Fibroblast of skin of back (primary cell): Measurements from ENCODE around the gene KNDC1.
A peak's percentile ranks its signal among the peaks of the same experiment; 100 is the strongest.

Experiments used
- DNase-seq: peaks from one replicate; pipeline ENCODE4 v3.0.0-alpha.2; 2013

The KNDC1 gene

DNA sequence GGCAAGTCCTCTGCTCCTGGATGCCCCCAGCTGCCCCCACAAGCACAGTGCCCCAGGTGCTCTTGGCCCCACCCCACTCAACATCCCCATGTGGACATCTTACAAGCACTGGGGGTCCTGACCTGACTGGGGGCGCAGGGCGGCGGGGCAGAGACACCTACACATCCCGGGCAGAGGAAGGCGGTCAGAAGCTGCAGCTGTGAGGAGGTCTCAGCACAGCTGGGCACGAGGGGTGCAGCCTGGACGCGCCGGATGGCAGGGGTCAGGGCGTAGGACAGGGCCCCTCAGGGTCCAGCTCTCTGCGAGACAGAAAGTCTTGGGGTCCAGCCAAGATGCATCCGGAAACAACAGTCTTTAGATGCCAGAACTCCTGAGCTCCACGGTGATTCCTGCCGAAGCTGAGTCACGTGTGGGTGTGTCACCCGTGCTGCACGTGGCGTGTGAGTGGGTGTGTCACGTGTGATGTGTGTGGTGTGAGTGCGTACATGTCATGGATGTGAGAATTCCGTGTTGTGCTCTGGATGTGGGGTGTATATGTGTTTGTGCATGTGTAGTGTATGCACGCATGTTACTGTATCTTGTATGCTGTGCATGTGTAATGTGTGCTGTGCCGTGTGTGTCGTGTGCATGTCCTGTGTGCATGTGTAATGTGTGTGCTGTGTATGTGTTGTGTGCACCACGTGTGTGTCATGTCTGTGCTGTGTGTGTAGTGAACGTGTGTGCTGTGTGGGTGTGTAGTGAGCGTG, 82.8 kb downstream of the KNDC1 start:
- no peak for DNase-seq

DNA sequence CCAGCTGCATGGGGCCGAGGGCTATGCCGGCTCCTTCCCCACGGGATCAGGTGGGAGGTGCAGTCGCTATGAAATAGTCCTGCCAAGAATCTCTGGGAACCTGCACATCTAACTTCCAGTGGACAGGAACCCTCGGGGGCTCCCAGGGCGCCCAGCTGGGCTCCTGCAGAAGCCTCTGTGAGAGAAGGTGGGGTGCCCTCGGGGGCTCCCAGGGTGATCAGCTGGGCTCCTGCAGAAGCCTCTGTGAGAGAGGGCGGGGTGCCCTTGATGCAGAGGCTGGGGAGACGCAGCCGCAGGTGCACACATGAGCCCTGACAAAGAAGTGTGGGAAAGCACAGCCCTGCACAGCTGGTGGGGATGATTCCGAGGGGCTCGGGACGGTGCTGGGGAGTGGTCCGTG, 83.6 kb downstream of the KNDC1 start:
- no peak for DNase-seq

DNA sequence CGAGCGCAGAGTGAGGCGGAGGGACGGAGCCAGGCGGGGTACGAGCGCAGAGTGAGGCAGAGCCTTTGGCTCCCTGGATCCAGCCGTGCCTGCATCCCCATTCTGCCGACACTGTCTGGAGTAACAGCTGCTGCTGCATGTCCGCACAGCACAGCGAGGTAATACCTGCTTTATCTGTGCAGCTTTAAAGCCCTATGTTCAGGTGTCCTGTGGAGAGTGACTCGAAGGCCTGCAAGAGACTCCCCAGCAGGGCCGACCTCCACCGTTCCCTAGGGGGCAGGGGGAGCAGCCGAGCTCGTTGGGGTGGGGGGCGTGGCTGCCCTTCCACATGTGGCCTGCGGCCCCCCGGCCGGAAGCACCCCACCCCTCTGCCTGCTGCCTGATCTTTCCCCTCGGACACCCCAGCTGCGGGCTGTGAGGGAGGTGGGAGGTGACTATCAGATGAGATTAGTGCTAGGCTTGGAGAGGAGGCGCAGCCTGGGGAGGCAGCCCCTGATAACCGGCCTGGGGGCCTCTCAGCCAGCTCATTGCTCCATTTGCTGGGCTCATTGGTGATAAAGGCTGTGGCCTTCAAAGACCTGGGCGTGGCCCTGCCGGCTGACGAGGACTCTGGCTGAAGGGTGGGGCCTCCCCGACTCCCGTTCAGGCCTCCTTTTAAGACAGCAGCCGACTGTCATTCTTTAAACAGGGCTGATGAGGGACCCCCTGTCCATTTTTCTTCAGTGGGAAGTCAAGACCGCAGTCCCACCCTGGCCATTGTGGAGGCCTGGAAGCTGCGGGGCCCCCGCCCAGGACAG, 85.6 kb downstream of the KNDC1 start:
- DNase-seq, result no peak

DNA sequence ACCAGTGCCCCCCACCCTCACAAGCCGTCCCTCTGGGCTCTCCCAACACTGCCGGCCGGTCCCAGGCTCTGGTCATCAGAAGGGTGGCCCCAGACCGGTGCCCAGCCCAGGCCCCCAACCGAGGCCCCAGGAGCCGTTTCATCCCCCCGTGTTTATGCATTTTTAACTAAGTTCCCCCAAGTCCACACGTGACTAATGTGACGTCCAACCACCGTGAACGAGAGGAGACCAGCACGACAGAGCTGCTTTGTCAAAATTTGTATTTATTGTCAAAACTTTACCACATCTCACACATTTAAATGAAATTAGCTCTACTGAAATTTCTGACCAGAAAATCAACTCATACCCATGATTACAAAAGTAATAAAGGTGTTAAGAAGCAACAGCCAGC, 86.2 kb downstream of the KNDC1 start:
- no peak for DNase-seq

DNA sequence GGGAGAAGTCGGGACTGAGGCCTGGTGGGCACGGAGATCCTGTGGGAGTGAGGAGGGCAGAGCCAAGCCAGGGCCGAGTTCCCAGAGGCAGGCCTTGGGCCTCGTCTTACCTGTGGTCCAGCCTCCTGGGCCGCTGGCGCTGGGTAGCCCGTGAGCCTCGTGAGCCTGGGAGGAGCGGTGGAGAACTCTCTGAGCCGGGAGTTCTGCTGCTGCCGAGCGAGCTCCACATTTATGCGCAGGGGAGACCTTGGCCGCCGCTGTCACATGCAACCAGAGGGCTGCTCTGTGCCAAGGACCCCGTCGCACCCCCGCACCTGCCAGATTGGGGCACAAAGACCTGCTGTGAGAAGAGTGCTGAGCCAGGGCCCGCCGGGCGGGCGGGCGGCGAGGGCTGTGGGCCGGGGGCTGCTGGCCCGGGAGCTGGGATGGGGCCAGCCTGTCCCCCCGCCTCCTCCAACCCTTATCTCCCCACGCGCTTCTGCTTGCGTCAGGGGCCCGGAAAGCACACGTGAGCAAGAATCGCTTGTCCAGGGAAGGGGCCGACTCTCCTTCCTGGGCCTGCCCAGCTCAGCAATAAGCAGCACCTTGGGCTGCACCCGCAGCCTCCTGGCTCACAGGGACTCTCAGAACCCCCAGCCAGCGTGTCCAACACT, 87.8 kb downstream of the KNDC1 start:
- no peak for DNase-seq

DNA sequence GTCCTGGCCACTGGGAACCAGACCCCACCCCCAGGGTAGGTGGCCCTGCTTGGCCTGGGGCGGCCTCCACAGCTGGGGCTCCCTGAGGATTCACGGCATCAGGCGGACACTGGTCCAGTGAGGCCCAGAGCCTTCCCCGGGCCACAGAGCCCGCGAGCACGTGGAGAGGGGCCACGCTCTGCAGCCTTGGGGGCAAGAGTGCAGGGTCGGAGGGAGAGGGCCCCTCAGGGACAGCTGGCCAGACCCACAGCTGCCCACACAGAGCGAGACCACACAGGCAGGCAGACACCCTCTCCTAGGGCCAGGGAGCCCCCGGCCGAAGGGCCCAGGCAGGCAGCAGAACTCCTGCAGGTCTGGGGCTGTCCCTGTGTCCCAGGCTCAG, 88.3 kb downstream of the KNDC1 start:
- no peak for DNase-seq

DNA sequence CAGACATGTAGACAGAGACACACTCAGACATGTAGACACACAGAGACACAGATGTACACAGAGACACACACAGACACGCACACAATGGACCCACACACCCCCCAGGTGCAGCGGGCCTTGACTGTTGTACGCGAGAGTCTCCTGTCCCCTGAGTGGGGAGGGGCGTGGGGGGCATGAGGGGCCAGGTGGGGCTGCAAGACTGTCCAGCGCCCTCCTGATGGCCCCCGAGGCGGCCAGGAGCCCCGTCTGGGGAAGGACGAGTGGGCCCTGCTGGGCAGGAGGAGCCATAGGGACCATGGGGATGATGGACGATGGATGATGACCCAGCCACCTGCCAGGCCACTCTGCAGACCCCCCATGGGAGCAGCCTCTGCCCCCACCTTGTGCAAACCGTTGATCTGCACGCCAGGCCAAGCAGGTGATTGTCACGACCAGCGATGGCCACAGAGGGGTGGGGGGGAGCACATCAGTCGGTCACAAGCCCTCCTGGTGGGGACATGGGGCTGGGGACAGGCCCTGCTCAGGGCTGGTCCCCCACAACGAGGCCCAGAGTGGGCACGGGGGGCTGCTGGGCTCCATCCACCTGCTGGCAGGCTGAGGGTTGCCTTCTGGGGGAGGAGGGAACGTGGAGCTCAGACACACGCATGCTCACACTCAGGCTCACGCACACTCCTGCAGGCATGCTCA, 89.2 kb downstream of the KNDC1 start:
- DNase-seq, result no peak

DNA sequence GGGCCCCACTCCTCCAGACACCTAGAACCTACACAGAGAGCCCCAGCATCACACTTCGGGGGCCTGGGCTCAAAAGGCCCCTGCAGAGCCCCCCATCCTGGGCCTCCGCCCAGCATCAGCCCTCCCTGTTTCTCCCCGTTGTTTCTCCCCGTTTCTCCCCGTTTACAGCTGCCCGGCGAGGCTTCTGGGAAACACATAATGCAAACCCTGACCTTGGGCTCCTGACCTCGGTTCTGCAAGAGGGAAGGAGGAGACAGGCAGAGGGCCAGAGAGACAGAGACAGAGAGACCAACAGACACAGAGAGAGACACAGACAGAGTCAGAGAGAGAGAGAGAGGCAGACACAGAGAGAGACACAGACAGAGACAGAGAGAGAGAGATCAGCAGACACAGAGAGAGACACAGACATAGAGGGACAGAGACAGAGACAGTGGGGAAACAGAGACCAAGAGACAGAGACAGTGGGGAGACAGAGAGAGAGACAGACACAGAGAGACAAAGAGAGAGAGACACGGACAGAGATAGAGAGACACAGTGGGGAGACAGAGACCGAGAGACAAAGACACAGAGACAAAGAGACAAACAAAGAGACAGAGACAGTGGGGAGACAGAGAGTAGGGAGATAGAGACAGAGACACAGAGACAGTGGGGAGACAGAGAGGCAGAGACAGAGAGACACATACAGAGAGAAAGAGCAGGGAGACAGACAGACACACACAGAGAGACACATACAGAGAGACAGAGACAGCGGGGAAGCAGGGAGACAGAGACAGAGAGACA, 90.1 kb downstream of the KNDC1 start:
- DNase-seq, result no peak

DNA sequence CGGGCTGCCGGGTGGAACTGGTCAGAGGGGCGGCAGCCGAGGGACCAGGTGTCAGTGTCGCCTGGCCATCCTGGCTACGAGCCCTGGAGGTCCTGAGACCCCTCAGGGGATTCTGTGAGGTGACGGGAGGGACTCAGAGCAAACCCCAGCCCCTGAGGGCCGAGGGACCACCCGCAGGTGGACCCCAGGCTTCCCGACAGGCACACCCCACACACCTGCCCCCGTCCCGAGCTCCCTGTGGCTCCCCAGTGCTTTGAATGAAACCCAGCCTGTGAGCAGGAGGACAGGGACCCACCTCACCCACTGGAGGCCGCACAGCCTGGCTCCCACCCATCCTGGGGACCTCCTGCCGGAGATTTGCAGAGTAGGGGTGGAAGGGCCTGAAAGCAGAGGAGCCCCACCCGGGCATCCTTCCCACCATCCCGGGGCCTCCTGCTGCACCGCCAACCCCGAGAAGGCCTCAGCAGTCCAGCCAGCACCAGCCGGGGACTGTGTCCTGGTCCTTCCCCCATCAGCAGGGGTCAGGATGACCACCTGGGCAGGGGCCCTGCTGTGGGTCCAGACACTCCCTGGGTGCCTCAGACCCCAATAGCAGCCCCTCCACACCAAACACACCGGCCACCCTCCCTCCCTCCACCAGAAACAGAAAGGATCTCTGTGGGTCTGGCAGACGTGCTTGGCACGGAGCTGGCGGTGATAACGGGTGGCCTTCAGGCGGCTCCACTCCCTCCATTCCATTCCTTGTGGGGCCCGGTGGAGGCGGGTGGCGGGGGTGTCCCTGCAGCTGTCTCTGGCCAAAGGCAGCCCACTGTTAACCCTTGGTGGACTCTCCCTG, 91.6 kb downstream of the KNDC1 start:
- DNase-seq, result no peak

DNA sequence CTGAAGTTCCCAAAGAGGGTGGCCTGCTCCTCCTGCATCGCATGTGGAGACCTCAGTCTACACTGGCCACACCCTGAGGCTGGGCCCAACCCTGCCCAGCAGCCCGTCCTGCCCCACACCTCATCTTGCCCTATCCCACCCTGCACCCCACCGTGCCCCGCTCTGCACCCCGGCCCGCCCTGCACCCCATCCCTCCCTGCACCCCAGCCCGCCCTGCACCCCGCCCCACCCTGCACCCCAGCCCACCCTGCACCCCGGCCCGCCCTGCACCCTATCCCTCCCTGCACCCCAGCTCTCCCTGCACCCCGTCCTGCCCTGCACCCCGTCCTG, 92.2 kb downstream of the KNDC1 start:
- no peak for DNase-seq

DNA sequence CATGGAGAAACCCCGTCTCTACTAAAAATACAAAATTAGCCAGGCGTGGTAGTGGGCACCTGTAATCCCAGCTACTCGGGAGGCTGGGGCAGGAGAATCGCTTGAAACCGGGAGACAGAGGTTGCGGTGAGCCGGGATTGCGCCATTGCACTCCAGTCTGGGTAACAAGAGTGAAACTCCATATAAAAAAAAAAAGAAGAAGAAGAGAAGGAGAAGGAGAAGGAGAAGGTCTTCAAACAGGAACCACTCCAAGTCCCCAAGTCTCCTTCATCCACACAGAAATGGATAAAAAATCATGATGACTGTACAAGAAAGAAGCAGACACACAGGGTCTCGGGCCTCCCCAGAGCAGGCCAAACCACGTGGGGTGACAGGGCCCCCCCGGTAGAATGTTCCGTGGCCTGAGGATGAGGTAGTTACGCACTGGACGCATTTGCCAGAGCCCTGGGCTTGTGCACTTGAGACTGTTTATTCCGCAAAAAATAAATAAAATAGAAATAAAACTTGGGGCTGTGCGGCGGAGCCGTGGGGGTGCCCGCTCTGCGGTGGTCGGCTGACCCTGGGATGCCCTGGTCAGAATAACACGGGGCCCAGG, 93.4 kb downstream of the KNDC1 start:
- DNase-seq, result no peak

DNA sequence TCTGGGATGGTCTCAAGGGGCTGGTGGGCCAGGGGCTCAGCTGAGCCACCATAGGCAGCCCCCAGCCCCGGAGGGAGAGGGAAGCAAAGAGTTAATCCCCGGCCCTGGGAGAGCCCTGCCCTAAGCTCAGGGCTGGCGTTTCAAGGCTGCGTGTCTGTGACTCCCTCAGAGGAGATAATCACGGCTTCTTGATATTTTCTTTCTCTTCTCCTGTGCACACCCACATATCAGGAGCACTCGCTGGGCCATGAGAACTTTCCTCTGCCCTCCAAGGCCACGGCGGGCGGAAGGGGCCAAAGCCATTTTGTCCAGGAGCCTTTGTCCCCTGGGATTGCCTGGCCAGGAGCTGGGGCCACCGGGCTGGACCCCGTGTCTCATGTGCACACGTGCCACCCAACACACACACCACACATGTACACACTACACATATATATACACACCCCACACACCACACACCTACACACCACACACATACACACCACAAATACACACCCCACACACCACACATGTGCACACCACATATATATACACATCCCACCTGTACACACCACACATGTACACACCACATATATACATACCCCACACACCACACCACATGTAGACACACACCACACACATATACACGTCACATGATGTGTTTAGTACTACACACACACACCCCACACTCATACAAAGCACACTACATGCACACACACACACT, 94.6 kb downstream of the KNDC1 start:
- DNase-seq, result no peak

DNA sequence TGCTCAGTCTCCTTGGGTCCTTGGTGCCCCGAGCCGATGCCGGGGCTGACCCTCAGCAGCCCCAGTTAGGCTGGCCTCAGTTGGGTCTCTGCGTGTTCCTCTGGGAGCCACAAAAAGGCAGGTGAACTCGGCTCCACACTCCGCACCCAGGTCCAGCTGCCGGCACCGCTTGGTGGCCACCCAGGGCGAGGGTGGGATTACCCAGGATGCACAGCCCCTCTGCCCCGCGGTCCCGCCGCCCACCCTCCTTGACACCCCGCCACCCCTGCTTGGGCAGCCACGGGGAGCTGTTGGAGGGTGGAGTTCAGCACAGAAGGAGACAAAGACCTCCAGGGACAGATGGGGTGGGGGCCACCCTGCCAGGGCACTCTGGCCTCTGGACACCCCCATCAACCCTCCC, 95.3 kb downstream of the KNDC1 start:
- no peak for DNase-seq

DNA sequence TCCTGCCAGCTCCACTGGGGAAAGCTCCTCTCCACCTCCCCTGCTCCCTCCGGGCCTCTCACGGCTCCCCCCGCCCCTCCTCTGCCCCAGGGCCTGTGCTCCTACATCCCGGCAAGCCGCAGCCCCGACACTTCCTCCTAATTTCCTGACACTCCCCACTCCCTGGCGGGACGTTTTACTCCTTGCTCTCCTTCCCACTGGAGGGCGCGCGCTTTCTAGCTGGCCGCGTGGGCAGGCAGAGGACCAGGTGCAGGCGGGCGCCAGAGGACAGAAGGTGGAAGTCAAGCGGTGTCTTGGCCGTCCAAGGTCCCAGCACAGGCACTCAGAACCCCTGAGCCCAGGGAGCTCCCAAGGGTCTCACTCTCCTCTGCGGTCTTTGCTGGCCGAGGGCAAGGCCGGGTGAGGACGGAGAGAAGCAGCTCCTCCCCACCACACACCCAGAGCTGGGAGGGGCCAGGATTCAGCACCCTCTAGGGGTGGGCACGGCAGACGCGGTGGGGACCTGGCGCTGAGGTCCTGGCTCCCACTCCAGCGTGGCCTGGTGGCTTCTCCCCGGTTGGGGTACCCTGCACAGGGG, 97.6 kb downstream of the KNDC1 start:
- DNase-seq, result peak; percentile 24

DNA sequence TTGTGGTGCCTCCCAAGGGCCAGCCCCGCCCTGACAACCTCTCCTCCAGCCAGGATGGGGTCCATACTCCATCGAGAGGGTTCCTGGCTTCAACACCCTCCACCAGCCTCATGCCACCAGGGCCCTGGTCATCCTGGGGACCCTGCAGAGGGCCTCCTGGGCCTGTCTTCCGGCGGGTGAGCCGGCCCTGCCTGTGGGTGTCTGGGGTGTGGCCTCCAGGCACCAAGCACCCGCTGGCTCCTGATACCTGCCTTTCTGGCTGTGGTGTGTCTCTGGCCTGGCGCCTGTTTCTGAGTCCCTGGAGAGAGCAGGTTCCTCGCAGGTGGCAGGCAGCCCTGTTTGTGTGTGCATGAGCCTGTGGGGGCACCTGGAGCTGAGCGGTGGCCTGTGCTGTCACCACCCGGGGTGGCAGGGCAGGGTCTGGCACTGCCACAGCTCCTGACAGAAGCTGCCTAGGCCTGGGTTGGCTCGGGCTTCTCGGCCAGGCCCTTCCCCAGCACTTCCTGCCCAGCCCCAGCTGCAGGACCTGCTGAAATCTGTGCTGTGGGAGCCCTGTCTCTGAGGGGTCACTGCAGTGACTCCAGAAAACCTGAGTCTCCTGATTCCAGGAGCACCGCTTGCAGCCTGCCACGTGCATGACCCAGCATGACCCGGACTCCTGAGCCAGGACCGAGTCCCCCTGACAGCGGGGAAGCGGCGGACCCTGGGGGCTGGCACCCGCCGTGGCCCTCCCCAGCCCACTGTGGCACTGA, 98.2 kb downstream of the KNDC1 start:
- DNase-seq, result no peak

DNA sequence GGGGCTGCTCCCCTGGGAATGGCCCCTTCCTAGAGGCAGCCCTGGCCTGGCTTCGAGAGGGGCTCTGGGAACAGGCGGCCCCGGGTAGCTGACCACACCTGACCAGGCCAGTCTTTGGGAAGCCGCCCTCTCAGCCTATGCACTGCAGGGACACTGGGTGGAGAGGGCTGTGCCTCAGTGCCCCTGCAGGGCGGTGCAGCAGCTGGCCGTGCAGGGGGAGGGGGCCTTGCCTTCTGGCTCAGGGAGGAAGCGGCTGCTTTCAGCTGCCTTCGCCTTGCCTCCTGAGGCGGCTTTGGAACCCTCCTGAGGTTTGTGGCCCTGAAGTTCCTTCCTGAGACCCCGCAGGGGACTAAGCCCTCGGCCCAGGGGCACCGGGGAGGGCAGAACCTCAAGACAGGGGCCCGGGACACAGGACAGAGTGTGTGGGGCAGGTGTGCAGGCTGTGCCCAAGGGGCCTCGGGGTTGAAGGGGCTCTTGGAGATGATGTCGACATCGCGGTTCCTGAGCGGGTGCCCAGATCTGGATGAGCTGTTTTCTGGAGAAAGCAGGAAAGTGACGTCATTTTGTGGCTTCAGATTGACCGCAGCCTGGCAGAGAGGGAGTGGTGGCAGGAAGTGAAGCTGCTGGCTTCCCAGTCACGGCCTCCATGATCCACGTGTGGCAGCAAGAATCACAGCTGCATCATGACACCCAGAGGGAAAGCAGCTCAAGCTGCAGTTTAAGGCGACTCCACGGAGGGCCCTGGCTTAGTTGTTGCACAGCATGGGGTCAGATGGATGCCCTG, 99.0 kb downstream of the KNDC1 start:
- peak; percentile 99 for DNase-seq

DNA sequence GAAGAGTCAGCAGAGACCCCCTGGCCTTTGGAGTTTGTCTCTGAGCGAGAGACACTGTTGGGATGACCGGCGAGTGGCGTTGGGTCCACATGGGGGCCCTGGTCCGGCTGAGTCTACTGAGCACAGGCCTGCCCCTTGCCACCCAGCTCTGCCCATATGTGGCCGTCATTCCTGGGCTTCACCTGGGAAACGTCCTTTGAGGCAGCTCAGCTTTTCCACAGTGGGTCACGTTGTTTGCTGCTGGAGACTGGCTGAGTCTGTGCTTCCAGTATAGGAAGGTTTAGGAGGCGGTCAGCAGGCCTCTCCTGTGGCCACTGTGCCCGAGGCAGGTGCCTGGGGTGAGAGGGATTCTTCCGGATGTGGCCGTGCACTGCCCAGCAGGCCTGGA, 99.6 kb downstream of the KNDC1 start:
- DNase-seq, result no peak

DNA sequence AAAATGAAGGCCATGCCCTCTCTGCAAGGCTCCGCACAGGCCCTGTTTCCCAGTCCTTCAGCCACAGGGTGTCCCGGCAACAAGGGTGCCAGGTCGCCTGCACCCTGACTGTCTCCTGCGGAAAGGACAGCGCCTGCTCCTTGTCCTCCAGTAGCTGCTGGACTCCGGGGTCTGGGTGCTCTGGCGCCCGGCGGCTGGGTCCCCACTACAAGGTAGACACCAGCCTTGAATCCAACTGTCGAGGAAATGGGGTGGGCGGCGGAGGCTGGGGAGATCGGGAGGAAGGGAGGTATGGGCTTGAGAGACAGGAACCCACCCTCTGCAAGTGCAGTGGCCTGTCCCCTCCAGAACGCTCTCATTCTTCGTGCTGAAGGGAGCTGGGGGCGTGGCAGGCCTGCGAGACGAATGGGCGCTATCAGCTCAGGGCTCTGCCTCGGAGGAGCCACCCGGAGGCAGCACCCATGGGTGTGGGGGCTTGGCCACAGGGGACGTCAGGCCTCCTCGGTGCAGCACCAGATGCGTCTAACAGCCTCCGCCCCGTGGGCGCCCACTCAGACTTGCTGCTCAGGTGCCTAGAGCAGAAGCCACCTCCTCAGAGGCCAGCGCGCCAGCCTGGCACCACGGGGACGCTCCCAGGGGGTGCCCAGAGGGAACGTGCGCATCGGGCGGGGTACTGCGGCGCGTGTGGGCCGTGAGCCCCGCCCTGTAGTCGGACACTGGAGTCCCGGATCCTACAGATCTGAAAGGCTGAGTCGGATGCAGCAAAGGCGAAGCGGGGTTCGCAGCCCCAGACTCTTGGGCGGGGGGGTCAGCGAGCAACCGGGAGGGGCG, 101.1 kb downstream of the KNDC1 start:
- DNase-seq, result peak; percentile 39
